DND-41 (cell line): ENCODE data around the gene SERTAD4.

ENCODE experiments used
- ATAC-seq: fragments of 200-7000 bp; cut with Tn5 transposase; 3 replicates; pipeline ENCODE4 v1.9.1; 2021; ENCODE audit warnings: low read depth; ENCODE audit not compliant: insufficient read depth
- DNase-seq: peaks from one replicate; pipeline ENCODE4 v3.0.0-alpha.2; 2020
- H2AFZ ChIP-seq: 2 replicates; pipeline ENCODE4 v1.6.0; 2012; ENCODE audit warnings: low read depth, low read length
- H3K27ac ChIP-seq: 2 replicates; pipeline ENCODE4 v1.5.1; 2012; ENCODE audit warnings: low read length, inconsistent platforms
- H3K27me3 ChIP-seq: fragments of 200-600 bp; sonication (generic); 2 replicates; pipeline ENCODE4 v1.6.0; 2012; ENCODE audit warnings: low read length, mild to moderate bottlenecking, inconsistent platforms; ENCODE audit not compliant: insufficient read depth, poor library complexity
- H3K36me3 ChIP-seq: 2 replicates; pipeline ENCODE4 v1.5.1; 2012; ENCODE audit warnings: low read length, inconsistent platforms; ENCODE audit not compliant: insufficient read depth
- H3K4me1 ChIP-seq: 2 replicates; pipeline ENCODE4 v1.5.1; 2012; ENCODE audit warnings: mild to moderate bottlenecking, low read length; ENCODE audit not compliant: insufficient read depth
- H3K4me2 ChIP-seq: 2 replicates; pipeline ENCODE4 v1.6.0; 2012; ENCODE audit warnings: mild to moderate bottlenecking, moderate library complexity, low read length, inconsistent platforms; ENCODE audit not compliant: insufficient read depth
- H3K4me3 ChIP-seq, 2 experiments: fragments of 200-600 bp in 1 of 2; shearing (Covaris generic) in 1 of 2; 2 replicates each; pipeline ENCODE4 v1.5.1; 2012 to 2016; ENCODE audit warnings: inconsistent platforms in 2 of 2, low read length in 2 of 2, mild to moderate bottlenecking in 2 of 2, low read depth in 1 of 2, moderate library complexity in 1 of 2
- H3K79me2 ChIP-seq: 2 replicates; pipeline ENCODE4 v1.6.0; 2012; ENCODE audit warnings: low read length, inconsistent platforms; ENCODE audit not compliant: insufficient read depth
- H3K9ac ChIP-seq: 2 replicates; pipeline ENCODE4 v1.6.0; 2012; ENCODE audit warnings: low read depth, mild to moderate bottlenecking, inconsistent platforms, low read length, moderate library complexity
- H3K9me3 ChIP-seq: 2 replicates; pipeline ENCODE4 v1.5.1; 2012; ENCODE audit warnings: low read length, moderate library complexity, mild to moderate bottlenecking, inconsistent platforms; ENCODE audit not compliant: insufficient read depth, severe bottlenecking
- H4K20me1 ChIP-seq: 2 replicates; pipeline ENCODE4 v1.6.0; 2012; ENCODE audit warnings: low read length; ENCODE audit not compliant: insufficient read depth
- CTCF ChIP-seq: IDR thresholded peaks from 2 replicates; pipeline ENCODE4 v1.5.1; 2012; ENCODE audit warnings: borderline replicate concordance, low read length, moderate library complexity, mild to moderate bottlenecking; ENCODE audit not compliant: poor library complexity, severe bottlenecking; ENCODE audit errors: extremely low read depth
- EZH2 ChIP-seq: IDR thresholded peaks from 3 replicates; pipeline ENCODE4 v1.6.1; 2012; ENCODE audit warnings: borderline replicate concordance, low read depth, mild to moderate bottlenecking, moderate library complexity, low read length, inconsistent platforms; ENCODE audit not compliant: severe bottlenecking

SERTAD4 gene

GRCh38 chr1:210222340-210223006, 10.1 kb upstream of the SERTAD4 start:
- no peak for ATAC-seq
- H3K9me3 ChIP-seq = no peaks in the 10 kb centered on the region
- peaks cover 12% of the 10 kb centered on the region for H3K27me3 ChIP-seq
- TF ChIP-seq EZH2 = no peak
- TF ChIP-seq CTCF = no peak
- no peak overlapping the region for H3K27ac ChIP-seq
- no peak overlapping the region for H2AFZ ChIP-seq
- H3K4me2 ChIP-seq = no peak overlapping the region
- H3K4me1 ChIP-seq = no peaks in the 10 kb centered on the region
- H3K4me3 ChIP-seq = no peak overlapping the region
- H4K20me1 ChIP-seq = no peaks in the 10 kb centered on the region
- no peaks in the 10 kb centered on the region for H3K36me3 ChIP-seq
- H3K9ac ChIP-seq = no peak overlapping the region
- DNase-seq = no peak
- no peaks in the 10 kb centered on the region for H3K79me2 ChIP-seq

- Histone ChIP-seq H3K27me3 (peaks cover 12% of the 10 kb centered on the region), H3K9me3 (no peaks in the 10 kb centered on the region), H3K4me2 (no peak overlapping the region), H3K27ac (no peak overlapping the region), H4K20me1 (no peaks in the 10 kb centered on the region), H2AFZ (no peak overlapping the region), H3K4me3 (no peak overlapping the region), H3K79me2 (no peaks in the 10 kb centered on the region), H3K9ac (no peak overlapping the region), H3K4me1 (no peaks in the 10 kb centered on the region), H3K36me3 (no peaks in the 10 kb centered on the region)
- no peak for ATAC-seq
- no peak for DNase-seq
- TF ChIP-seq CTCF (no peak), EZH2 (no peak)
Observed at GRCh38 chr1:210223226-210223904, 9.2 kb upstream of the SERTAD4 start.

GRCh38 chr1:210228158-210228557, 4.4 kb upstream of the SERTAD4 start:
- Histone ChIP-seq H3K27me3 (peaks cover 29% of the 10 kb centered on the region), H3K4me2 (no peak overlapping the region), H3K4me3 (no peak overlapping the region), H3K27ac (no peak overlapping the region), H3K9ac (no peak overlapping the region), H3K9me3 (no peaks in the 10 kb centered on the region), H3K79me2 (no peaks in the 10 kb centered on the region), H3K36me3 (no peaks in the 10 kb centered on the region), H4K20me1 (no peaks in the 10 kb centered on the region), H2AFZ (no peak overlapping the region), H3K4me1 (no peaks in the 10 kb centered on the region)
- TF ChIP-seq EZH2 = no peak
- ATAC-seq = no peak
- DNase-seq = no peak

- H3K36me3 ChIP-seq = no peaks in the 10 kb centered on the region
- no peak overlapping the region for H2AFZ ChIP-seq
- H4K20me1 ChIP-seq = no peaks in the 10 kb centered on the region
- H3K4me2 ChIP-seq = no peak overlapping the region
- ATAC-seq (no peak), DNase-seq (no peak)
- H3K9me3 ChIP-seq = no peaks in the 10 kb centered on the region
- H3K79me2 ChIP-seq = no peaks in the 10 kb centered on the region
- H3K27me3 ChIP-seq = peaks cover 44% of the 10 kb centered on the region
- no peak for TF ChIP-seq CTCF
- TF ChIP-seq EZH2 = no peak
- H3K4me1 ChIP-seq = no peaks in the 10 kb centered on the region
- H3K9ac ChIP-seq = no peak overlapping the region
- no peak overlapping the region for H3K27ac ChIP-seq
- no peak overlapping the region for H3K4me3 ChIP-seq
Observed at GRCh38 chr1:210230149-210230695, 2.4 kb upstream of the SERTAD4 start.
